Stimulated activated CD4-positive, alpha-beta T cell treated with anti-CD3 and anti-CD28 coated beads, Interleukin-4, amount 100 ng/mL, for 48 hours (primary cell): ENCODE measurements around the gene TAPBPL.
"Not testable (repeated sequence)": the region's sequence is repeated elsewhere in the genome, so short reads cannot be mapped to it uniquely, and the experiment has no call there.

Experiments
- DNase-seq, 2 donors: peaks; one replicate each; pipeline ENCODE4 v3.0.0-alpha.2; 2020; ENCODE audit warnings: low read depth in 2 of 2

The TAPBPL gene

DNA sequence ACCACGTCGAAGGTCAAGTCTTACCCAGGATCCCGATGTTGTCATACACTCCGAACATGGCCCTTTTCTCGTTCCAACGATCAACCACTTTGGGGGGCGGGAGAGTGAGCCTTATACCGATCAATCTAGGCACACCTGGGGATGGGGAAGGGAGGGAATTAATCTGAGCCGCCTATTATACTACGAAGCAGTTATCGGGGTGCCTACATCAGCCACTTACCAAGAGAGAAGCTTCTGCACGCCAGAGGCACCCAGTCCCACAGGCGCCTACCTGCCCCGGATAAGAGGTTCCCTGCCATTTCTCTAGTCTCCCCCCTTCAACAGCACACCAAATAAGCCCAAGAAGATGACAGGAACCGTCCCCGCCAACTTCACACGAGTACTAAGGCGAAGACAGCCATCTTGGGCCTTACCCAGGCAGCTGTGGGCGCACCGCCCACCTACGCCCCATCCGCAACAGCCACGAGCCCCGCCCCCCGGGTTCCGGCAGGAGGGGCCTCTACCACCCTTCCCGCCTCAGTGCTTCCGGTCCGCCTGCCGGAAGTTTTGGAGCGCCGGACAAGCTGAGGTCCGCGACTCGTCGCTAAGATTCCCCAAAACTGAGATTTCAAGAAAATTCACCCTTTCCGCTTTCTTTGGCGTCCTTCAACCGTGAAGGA lies 41.1 kb downstream of the TAPBPL start, which contains the start of gene MRPL51:
MRPL51 (minus strand) TSS at position 425 of the 659 bp plus-strand sequence; CDS start at position 299, 126 bp downstream.
- DNase-seq: peak; percentile 99

DNA sequence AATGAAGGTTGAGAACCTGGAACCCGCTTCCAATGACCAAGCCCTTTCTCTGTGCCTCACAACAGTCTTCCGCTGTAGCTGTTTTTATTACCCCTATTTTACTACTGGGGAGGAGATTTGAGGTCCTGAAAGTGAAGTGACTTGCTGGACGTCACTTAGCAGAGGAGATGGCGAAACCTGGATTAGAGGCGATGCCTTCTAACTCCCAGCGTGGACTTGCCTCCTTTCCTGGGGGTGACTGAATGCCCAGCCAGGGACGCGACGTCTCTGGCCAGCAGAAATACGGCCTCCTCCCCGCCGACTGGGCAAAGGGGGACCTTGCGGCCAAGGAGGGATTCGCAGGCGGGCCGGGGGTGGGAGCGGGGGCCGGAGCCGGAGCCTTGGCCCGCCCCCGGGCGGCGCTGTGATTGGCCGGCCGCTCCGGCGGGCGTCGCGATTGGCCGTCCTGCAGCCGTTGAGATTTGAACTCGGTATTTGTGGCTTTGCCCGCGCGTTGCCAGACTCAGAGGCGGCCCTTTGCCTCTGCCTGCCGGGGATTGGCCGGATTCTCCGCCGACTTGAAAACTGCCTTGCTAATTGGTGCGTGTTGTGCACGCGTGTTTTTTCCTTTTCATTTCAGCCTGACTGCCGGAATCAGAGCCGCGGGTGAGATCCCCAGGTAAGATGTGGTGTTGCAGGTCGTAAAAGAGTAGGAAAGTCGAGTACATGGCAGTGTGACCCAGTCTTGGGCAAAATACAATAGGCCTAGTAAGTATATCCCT lies 41.8 kb downstream of the TAPBPL start, which contains the start of gene NCAPD2:
NCAPD2 (plus strand) TSS at position 606 of the 761 bp plus-strand sequence. CDS start 997 bp downstream, outside the sequence.
- peak; percentile 88 to 94 for DNase-seq

DNA sequence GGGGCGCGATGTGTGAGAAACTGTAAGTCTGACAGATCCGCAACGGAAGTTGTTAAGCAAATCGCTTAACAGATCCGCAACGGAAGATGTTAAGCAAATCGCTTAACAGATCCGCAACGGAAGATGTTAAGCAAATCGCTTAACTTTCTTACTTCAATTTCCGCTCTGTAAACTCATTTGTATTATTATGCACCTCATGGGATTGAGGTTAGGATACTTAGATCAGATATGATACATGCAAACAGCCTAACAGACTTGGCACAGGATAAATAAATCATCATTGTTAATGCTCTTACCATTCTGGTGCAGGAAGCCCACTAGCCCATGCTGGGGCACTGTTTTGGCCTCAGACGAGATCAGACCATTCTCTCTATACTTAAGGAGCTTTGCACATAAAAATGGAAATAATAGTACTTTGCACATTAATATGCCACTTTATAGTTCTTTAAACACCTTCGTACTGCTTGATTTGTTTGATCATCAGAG lies 42.5 kb downstream of the TAPBPL start:
- no peak for DNase-seq

DNA sequence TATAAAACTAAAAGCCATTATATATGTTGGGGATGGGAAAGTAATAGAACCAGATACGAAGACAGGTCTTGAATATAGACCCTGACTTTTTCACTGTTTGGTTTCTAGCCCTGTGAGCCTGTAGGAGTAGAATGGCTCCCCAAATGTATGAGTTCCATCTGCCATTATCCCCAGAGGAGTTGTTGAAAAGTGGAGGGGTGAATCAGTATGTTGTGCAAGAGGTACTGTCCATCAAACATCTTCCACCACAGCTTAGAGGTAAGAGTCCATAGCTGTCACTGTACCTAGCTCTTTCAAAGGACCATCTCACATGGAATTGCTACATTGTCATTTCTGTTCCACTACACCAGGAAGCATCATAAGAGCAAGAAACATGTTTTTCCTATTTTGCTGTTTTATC lies 43.1 kb downstream of the TAPBPL start:
- no peak for DNase-seq

DNA sequence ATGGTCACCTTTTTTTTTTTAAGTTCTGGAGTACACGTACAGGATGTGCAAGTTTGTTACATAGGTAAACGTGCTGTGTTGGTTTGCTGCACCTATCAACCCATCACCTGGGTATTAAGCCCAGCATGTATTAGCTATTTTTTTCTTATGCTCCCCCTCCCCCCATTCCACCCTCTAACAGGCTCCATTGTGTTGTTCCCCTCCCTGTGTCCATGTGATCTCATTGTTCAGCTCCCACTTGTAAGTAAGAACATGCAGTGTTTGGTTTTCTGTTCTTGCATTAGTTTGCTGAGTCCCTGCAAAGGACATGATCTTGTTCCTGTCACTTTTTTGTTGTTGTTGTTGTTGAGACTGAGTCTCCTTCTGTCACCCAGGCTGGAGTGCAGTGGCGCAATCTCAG lies 45.4 kb downstream of the TAPBPL start:
- DNase-seq: not testable (repeated sequence)

DNA sequence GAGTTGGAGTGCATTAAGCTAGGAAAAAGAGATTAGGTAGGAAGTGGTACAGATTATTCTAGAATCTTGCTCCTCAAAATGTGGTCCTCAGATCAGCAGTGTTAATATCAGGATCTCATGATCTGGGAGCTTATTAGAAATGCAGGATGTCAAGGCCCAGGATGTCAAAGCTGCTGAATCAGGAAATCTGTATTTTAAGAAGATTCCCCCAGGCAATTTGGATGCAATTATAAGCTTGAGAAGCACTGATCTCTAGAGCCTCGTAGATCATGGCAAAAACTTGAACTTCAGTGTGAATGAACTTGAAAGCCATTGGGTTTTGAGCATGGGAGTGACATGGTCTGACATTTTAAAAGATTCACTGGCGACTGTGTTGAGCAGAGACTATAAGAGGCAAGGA lies 48.6 kb downstream of the TAPBPL start:
- DNase-seq: no peak

DNA sequence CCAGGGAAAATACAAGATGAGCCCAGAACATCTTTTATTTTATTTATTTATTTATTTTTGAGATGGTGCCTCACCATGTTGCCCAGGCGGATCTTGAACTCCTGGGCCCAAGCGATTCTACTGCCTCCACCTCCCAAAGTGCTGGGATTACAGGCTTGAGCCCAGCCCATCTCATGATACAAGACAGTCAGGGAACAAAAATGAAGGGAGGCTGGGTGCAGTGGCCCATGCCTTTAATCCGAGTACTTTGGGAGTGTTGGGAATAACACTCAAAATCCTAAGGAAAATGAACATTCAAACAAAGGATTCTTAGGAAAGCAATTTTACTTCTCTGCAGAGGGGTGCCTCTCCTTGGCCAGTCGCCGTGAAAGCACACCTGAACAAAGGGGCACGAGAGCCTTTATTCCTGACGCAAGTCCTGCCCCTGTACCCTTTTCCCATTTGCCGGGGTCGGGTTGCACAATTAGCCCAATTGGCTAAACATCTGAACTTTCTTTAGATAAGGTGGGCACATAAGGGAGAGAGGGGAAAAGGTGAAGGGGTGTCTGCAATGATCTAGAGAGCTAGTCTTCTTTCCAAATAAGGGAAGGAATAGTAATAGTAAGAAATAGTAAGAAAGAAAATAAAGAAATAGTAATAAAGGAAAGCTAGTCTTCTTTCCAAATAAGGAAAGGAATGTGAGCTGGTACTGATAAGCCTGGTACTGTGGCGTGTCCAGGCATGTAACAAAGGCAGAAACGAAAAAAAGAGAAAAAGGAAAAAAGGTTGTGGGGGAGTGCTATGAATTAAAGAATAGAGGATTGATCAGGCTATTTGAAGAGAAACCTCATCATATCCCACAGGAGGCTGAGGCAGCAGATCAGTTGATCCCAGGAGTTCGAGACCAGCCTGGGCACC lies 55.5 kb downstream of the TAPBPL start:
- DNase-seq: no peak

DNA sequence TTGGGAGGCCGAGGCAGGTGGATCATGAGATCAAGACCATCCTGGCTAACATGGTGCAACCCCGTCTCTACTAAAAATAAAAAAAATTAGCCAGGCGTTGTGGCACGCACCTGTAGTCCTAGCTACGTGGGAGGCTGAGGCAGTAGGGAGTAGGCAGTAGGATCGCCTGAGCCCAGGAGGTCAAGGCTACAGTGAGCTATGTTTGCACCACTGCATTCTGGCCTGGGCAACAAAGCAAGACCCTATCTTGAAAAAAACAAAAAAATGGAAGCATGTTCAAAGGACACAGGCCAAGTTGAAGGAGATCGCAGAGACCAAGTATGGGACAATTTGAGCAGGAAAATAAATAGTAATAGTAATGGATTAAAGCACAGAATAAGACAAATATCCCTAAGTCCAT lies 56.2 kb downstream of the TAPBPL start:
- no peak for DNase-seq
